Thyroid gland (tissue), 4 donors: ENCODE results near the gene PLEKHM3. TPM values are rescaled to one million over a fixed set of nuclear protein-coding genes. Genes with fewer than 3 reads are reported as not detected.

Source experiments
- DNase-seq, 2 donors: peaks; one replicate each; pipeline ENCODE4 v3.0.0-alpha.2; 2019
- H3K27ac ChIP-seq, 3 donors: fragments of 200-600 bp; sonication (generic); 1 replicate in 2 of 3; 2 replicates in 1 of 3; pipeline ENCODE4 v1.5.1; 2016 to 2019; ENCODE audit warnings: mild to moderate bottlenecking in 1 of 3, moderate library complexity in 1 of 3
- H3K27me3 ChIP-seq: fragments of 200-600 bp; sonication (generic); one replicate; pipeline ENCODE4 v1.5.1; 2019
- H3K36me3 ChIP-seq, 2 donors: fragments of 200-600 bp; sonication (generic); one replicate each; pipeline ENCODE4 v1.5.1; 2016 to 2019
- H3K4me1 ChIP-seq, 2 donors: fragments of 200-600 bp; sonication (generic); one replicate each; pipeline ENCODE4 v1.5.1; 2017 to 2019
- H3K4me3 ChIP-seq, 3 donors: fragments of 200-600 bp; sonication (generic); replicated peaks in 1 of 3; 1 replicate in 2 of 3; 2 replicates in 1 of 3; pipeline ENCODE4 v1.5.1; 2016; ENCODE audit warnings: mild to moderate bottlenecking in 1 of 3
- H3K9me3 ChIP-seq: fragments of 200-600 bp; sonication (generic); one replicate; pipeline ENCODE4 v1.5.1; 2017
- POLR2A ChIP-seq, 2 donors: fragments of 450-650 bp; IDR thresholded peaks; one replicate each; pipeline ENCODE4 v1.6.1; 2017; ENCODE audit warnings: antibody characterized with exemption in 2 of 2, mild to moderate bottlenecking in 2 of 2, moderate library complexity in 1 of 2
- WGBS, 2 donors: methylation state at CpG; one replicate each; pipeline ENCODE4 v1.1.5; 2017; 5-methylcytosine and 5-hydroxymethylcytosine counted together
- intact Hi-C: fragments of 100-400 bp; cut with DNase I; formaldehyde crosslinking; loops from one replicate; pipeline ENCODE4 v1.15.1; 2023
- total RNA-seq, 4 donors: library from RNA; depleted of rRNA; stranded (reverse); fragments of >200 nt; gene quantifications; one replicate each; pipeline ENCODE4 v1.2.3, GENCODE V29; 2016
- TF ChIP-seq, protein P1 (sequence below), 6 experiments: fragments of 200-600 bp in 3 of 6; fragments of 450-650 bp in 3 of 6; sonication (generic) in 3 of 6; IDR thresholded peaks; one replicate each; pipeline ENCODE4 v1.5.1; 2016 to 2019; ENCODE audit warnings: antibody characterized with exemption in 6 of 6, mild to moderate bottlenecking in 2 of 6, inconsistent platforms in 1 of 6, moderate library complexity in 1 of 6

Gene PLEKHM3
- total RNA-seq, 4 donors from 2014 or later, result 42.2 to 53.0 (median 44.5) TPM

DNA sequence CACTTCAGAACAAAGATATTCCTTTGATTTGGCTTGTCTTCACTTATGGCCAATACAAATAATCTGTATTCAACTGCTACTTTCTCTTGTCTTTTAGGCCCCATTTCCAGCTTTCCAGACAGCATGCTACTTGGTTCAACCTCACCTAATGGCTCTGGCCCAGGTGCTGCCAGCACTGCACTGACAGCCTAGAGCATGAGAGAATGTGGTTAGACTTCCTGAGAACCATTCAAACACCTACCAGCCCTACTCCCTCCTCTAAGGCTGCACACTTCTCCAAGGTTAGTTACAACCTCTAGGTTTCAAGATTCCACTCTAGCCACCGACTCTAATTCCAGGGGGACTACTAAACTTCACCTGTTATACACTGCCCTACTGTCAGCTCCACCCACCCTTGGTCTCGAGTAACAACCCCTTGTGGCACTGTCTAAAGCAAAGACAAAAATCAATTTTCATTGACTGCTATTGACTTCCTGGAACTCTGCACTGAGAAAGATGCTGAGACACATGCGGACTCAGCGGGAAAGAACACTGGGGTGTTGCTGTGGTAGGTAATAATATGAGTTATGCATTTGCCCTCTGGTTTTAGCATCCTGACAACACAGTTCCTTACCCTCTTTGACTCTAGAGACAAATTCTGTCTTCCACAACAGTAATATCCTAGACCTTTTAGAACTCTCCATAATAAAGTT, 38.2 kb downstream of the PLEKHM3 start:
- no peaks in the 10 kb centered on the region for H3K9me3 ChIP-seq
- WGBS, 2 donors, result 93% methylated on average over 4 of the region's 4 CpGs
- no peaks in the 10 kb centered on the region for H3K36me3 ChIP-seq
- no peak for DNase-seq
- peaks cover 0 to 9% of the 10 kb centered on the region in 2 donors for H3K4me1 ChIP-seq
- no peak overlapping the region for H3K4me3 ChIP-seq
- H3K27ac ChIP-seq, result no peak overlapping the region
- no peaks in the 10 kb centered on the region for H3K27me3 ChIP-seq
- intact Hi-C loops, result no loop called here
- TF ChIP-seq, protein P1, sequence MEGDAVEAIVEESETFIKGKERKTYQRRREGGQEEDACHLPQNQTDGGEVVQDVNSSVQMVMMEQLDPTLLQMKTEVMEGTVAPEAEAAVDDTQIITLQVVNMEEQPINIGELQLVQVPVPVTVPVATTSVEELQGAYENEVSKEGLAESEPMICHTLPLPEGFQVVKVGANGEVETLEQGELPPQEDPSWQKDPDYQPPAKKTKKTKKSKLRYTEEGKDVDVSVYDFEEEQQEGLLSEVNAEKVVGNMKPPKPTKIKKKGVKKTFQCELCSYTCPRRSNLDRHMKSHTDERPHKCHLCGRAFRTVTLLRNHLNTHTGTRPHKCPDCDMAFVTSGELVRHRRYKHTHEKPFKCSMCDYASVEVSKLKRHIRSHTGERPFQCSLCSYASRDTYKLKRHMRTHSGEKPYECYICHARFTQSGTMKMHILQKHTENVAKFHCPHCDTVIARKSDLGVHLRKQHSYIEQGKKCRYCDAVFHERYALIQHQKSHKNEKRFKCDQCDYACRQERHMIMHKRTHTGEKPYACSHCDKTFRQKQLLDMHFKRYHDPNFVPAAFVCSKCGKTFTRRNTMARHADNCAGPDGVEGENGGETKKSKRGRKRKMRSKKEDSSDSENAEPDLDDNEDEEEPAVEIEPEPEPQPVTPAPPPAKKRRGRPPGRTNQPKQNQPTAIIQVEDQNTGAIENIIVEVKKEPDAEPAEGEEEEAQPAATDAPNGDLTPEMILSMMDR (IDR thresholded peaks at IDR 0.05), result no peak
- TF ChIP-seq POLR2A (IDR thresholded peaks at IDR 0.05), result no peak

DNA sequence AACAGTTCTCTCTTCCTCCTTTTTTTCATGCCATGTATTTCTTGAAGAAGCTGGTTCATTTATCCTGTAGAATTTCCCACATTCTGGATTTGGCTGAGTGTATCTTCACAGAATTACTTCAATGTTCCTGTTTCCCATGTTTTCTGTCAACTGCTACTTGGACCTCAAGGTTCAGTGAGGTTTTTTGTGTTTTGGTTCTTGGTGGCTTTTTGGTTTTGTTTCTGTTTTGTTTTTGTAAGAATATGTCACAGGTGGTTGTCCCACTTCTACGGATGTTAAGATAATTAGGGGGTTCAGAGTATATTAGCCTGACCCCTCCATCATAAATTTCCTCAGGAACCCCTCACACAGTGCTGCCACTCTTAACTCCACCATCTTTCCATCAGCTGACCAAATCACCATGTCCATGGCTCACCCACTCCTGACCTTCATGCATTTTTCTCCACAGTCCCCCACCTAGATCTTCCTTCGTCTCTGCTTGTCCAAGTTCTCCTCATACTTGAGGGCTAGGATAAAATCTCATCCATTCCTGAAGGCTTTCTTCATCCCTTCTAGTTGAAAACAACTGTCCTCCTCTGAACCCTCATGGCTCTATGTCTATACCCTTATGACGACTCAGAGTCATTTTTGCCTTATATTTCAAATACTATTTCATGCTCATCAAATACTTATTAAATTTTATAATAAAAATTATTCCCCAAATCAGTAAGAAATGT, 40.4 kb downstream of the PLEKHM3 start:
- TF ChIP-seq POLR2A (IDR thresholded peaks at IDR 0.05), result no peak
- TF ChIP-seq, protein P1 (IDR thresholded peaks at IDR 0.05), result no peak
- Histone ChIP-seq H3K27me3 (no peaks in the 10 kb centered on the region), H3K27ac (no peak overlapping the region), H3K4me1 (peaks cover 0 to 9% of the 10 kb centered on the region in 2 donors), H3K9me3 (no peaks in the 10 kb centered on the region), H3K36me3 (no peaks in the 10 kb centered on the region), H3K4me3 (no peak overlapping the region)
- intact Hi-C loops, result no loop called here
- 94 to 95% methylated on average over 3 of the region's 3 CpGs for WGBS, 2 donors
- DNase-seq, result no peak

DNA sequence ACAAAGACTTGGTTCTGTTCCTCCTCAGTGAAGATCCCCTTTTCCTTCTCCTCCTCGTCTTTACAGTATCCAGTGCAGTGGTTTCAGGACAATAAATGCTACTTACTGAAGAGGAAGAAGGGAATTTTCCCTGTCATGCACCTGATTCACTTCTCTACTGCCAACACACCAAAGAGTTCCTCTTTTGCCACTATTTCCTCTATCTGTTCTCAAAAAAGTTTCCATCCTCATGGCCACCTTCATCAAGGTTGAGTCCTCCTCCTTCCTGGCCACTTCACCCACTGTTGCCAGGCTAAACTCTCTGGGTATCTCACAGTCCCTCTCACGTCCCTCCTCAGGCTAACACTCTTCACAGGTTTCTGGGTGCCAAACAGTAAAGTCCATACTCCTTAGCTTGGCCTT, 41.7 kb downstream of the PLEKHM3 start:
- Histone ChIP-seq H3K9me3 (no peaks in the 10 kb centered on the region), H3K27ac (no peak overlapping the region), H3K36me3 (no peaks in the 10 kb centered on the region), H3K4me1 (peaks cover 0 to 9% of the 10 kb centered on the region in 2 donors), H3K27me3 (no peaks in the 10 kb centered on the region), H3K4me3 (no peak overlapping the region)
- TF ChIP-seq, protein P1 (IDR thresholded peaks at IDR 0.05), result no peak
- TF ChIP-seq POLR2A (IDR thresholded peaks at IDR 0.05), result no peak
- WGBS, 2 donors, result 69 to 79% methylated on average over 2 of the region's 2 CpGs
- intact Hi-C loops, result no loop called here
- no peak for DNase-seq

DNA sequence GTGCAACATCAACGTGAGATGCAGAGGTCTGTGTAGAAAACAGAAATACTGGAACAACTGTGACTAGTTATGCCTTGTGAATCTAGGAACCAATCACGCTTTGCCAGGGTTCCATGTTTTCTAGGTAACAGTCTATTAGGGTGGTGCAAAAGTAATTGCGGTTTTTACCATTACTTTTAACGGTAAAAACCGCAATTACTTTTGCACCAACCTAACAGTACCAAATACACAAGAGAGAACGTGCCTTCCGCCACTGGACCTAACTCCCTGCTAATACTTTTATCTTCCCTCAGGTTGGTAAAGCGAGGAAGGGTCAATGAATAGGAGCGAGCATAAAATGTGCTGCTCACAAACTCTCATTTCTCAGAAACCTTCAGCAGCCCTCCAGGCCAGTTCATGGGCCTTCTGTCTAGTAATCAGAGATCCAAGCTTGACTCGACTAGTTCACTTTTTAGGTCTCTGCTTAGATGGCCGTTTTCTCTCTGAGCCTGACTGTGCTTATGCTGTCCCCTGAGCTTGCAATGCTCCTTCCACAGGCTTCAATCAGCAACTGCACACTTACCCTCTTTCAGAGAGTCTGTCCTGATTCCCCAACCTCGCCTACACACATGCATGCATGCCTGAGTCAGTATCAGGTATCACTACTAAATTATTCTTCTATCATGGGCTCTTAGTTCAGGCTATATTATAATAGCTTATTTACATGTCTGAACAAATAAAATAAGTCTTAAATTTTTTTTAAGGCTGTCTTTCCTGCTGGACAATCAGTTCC, 47.0 kb downstream of the PLEKHM3 start:
- TF ChIP-seq POLR2A (IDR thresholded peaks at IDR 0.05), result no peak
- TF ChIP-seq, protein P1 (IDR thresholded peaks at IDR 0.05), result no peak
- Histone ChIP-seq H3K36me3 (peaks cover 5% of the 10 kb centered on the region in 2 donors), H3K27ac (no peak overlapping the region), H3K4me1 (peaks cover 13 to 15% of the 10 kb centered on the region in 2 donors), H3K27me3 (no peaks in the 10 kb centered on the region), H3K9me3 (no peaks in the 10 kb centered on the region), H3K4me3 (no peak overlapping the region)
- WGBS, 2 donors, result 92 to 93% methylated on average over 12 of the region's 12 CpGs
- intact Hi-C loops, result loop anchor here (10.0 kb wide), 2 partner anchors 46 to 214 kb away; partner anchors contain the start of genes FZD5 and PLEKHM3
- DNase-seq, result no peak
